HCT116 (cell line): ENCODE measurements around the gene SLC44A3. TPM values are rescaled to one million over a fixed set of nuclear protein-coding genes. Genes with fewer than 3 reads are reported as not detected.

ENCODE experiments used
- ATAC-seq: fragments of 200-7000 bp; cut with Tn5 transposase; 2 replicates; pipeline ENCODE4 v1.9.1; 2020; ENCODE audit warnings: mild to moderate bottlenecking, moderate library complexity
- BruUV-seq: library from RNA; stranded (reverse); fragments of 400-500 nt; replicated peaks from 2 replicates; lab custom pipeline; 2021; lab: Mats Ljungman, UMichigan
- CTCF ChIA-PET: fragments of 300-600 bp; sonication (Branson Sonifier 250); formaldehyde crosslinking; loops from one replicate; lab custom pipeline; 2021; ENCODE audit warnings: antibody characterized with exemption; lab: Charles Lee
- POLR2A ChIA-PET: fragments of 300-600, 350-600 bp; sonication (Branson Sonifier 250); formaldehyde crosslinking; loops from one replicate; lab custom pipeline; 2021; ENCODE audit warnings: antibody characterized with exemption; lab: Charles Lee
- RAD21 ChIA-PET, 2 experiments: fragments of 300-600 bp; sonication (Branson Sonifier 250); formaldehyde crosslinking; loops; one replicate each; lab custom pipeline; 2023; ENCODE audit warnings: low total read pairs in 2 of 2; ENCODE audit not compliant: uncharacterized antibody in 2 of 2, unreplicated experiment in 2 of 2, low non-redundant PET in 1 of 2; lab: Charles Lee
- DNase-seq: peaks from one replicate; pipeline ENCODE4 v3.0.0-alpha.2; 2010; ENCODE audit warnings: low read depth, low spot score
- H2AFZ ChIP-seq: fragments of 200-600 bp; shearing (Covaris generic), sonication (generic); 2 replicates; pipeline ENCODE4 v1.6.1; 2017; ENCODE audit warnings: low read depth, mixed run types, mixed read lengths, antibody characterized with exemption, low read length; ENCODE audit not compliant: poor library complexity, severe bottlenecking
- H3K27ac ChIP-seq: 2 replicates; pipeline ENCODE4 v1.5.1; 2012; ENCODE audit warnings: low read depth, low read length
- H3K27me3 ChIP-seq: fragments of 200-600 bp; sonication (generic); 2 replicates; pipeline ENCODE4 v1.6.1; 2016; ENCODE audit warnings: mixed run types, low read length, mixed read lengths; ENCODE audit not compliant: insufficient read depth
- H3K36me3 ChIP-seq, 2 experiments: fragments of 200-500 bp in 1 of 2; fragments of 200-600 bp in 1 of 2; sonication (Bioruptor generic) in 1 of 2; sonication (generic) in 1 of 2; 2 replicates each; pipeline versions ENCODE4 v1.5.1 to v1.6.1; 2014 to 2016; ENCODE audit warnings: low read length in 2 of 2, inconsistent platforms in 1 of 2, mixed read lengths in 1 of 2, mixed run types in 1 of 2; ENCODE audit not compliant: insufficient read depth in 2 of 2, control insufficient read depth in 1 of 2
- H3K4me1 ChIP-seq, 2 experiments: fragments of 200-600 bp in 1 of 2; sonication (generic) in 1 of 2; 2 replicates each; pipeline versions ENCODE4 v1.5.1 to v1.6.1; 2012 to 2017; ENCODE audit warnings: low read length in 2 of 2, inconsistent platforms in 1 of 2, mild to moderate bottlenecking in 1 of 2, mixed read lengths in 1 of 2, mixed run types in 1 of 2, moderate library complexity in 1 of 2; ENCODE audit not compliant: insufficient read depth in 2 of 2, control insufficient read depth in 1 of 2
- H3K4me2 ChIP-seq: fragments of 200-600 bp; sonication (generic); 2 replicates; pipeline ENCODE4 v1.6.1; 2017; ENCODE audit warnings: mixed run types, low read length, mixed read lengths
- H3K4me3 ChIP-seq, 2 experiments: fragments of 200-600 bp in 1 of 2; sonication (generic) in 1 of 2; replicated peaks in 1 of 2; 2 replicates each; pipeline ENCODE4 v1.5.1; 2011 to 2016; ENCODE audit warnings: low read length in 2 of 2, control low read depth in 1 of 2, low read depth in 1 of 2, mild to moderate bottlenecking in 1 of 2, mixed read lengths in 1 of 2, mixed run types in 1 of 2
- H3K79me2 ChIP-seq: fragments of 200-600 bp; sonication (generic); 2 replicates; pipeline ENCODE4 v1.6.1; 2017; ENCODE audit warnings: mild to moderate bottlenecking, mixed run types, low read length, moderate library complexity, mixed read lengths; ENCODE audit not compliant: insufficient read depth
- H3K9ac ChIP-seq: fragments of 200-600 bp; sonication (generic); 2 replicates; pipeline ENCODE4 v1.6.1; 2016; ENCODE audit warnings: low read length, mixed read lengths
- H3K9me2 ChIP-seq: fragments of 200-600 bp; sonication (generic), shearing (Covaris generic); 2 replicates; pipeline ENCODE4 v1.6.1; 2017; ENCODE audit warnings: mixed run types, mild to moderate bottlenecking, moderate library complexity; ENCODE audit not compliant: insufficient read depth
- H3K9me3 ChIP-seq, 2 experiments: fragments of 200-500 bp in 1 of 2; fragments of 200-600 bp in 1 of 2; sonication (Bioruptor generic) in 1 of 2; sonication (generic) in 1 of 2; 2 replicates each; pipeline ENCODE4 v1.6.1; 2014 to 2017; ENCODE audit warnings: low read length in 2 of 2, mixed read lengths in 2 of 2, inconsistent platforms in 1 of 2, low read depth in 1 of 2, mild to moderate bottlenecking in 1 of 2, mixed run types in 1 of 2, moderate library complexity in 1 of 2; ENCODE audit not compliant: control insufficient read depth in 1 of 2, insufficient read depth in 1 of 2
- H4K20me1 ChIP-seq: fragments of 200-600 bp; sonication (generic), shearing (Covaris generic); 2 replicates; pipeline ENCODE4 v1.6.1; 2017; ENCODE audit warnings: mixed run types, mild to moderate bottlenecking, moderate library complexity; ENCODE audit not compliant: insufficient read depth
- CEBPB ChIP-seq: IDR thresholded peaks from 2 replicates; pipeline ENCODE4 v1.6.1; 2012; ENCODE audit warnings: low read depth
- EZH2phosphoT487 ChIP-seq: fragments of 200-600 bp; IDR thresholded peaks from 2 replicates; pipeline ENCODE4 v1.6.1; 2018; ENCODE audit warnings: antibody characterized with exemption, borderline replicate concordance
- FOSL1 ChIP-seq: IDR thresholded peaks from 2 replicates; pipeline ENCODE4 v1.6.1; 2012; ENCODE audit warnings: low read depth
- POLR2A ChIP-seq: IDR thresholded peaks from 2 replicates; pipeline ENCODE4 v1.7.0; 2011; ENCODE audit warnings: borderline replicate concordance; ENCODE audit not compliant: insufficient read depth, insufficient read length; ENCODE audit errors: extremely low read depth
- POLR2AphosphoS5 ChIP-seq: IDR thresholded peaks from 2 replicates; pipeline ENCODE4 v1.6.1; 2011; ENCODE audit warnings: mild to moderate bottlenecking, low read depth, low read length, moderate library complexity
- SIN3A ChIP-seq: IDR thresholded peaks from 2 replicates; pipeline ENCODE4 v1.6.1; 2012; ENCODE audit warnings: low read depth
- ZNF274 ChIP-seq: fragments of 200-500 bp; sonication (Bioruptor generic); IDR thresholded peaks from 2 replicates; pipeline ENCODE4 v1.6.1; 2014; ENCODE audit warnings: mild to moderate bottlenecking, low read depth, low read length, inconsistent platforms
- intact Hi-C: fragments of 100-400 bp; cut with micrococcal nuclease; formaldehyde crosslinking; loops from 2 replicates; pipeline ENCODE4 v1.10.0; 2022
- total RNA-seq: library from RNA; stranded (reverse); gene quantifications from one replicate; pipeline ENCODE4 v1.2.1, GENCODE V29; 2021; ENCODE audit not compliant: unreplicated experiment
- TF ChIP-seq, protein P1 (sequence below): IDR thresholded peaks from 2 replicates; pipeline ENCODE4 v1.6.1; 2012

The SLC44A3 gene
- total RNA-seq, 1 experiment from 2014 or later = 9.6 TPM

GRCh38 chr1:94884106-94884505, 63.9 kb downstream of the SLC44A3 start:
- 0 out of 4 replicates have a peak, but pooled peaks cover 0 to 3% of the 10 kb centered on the region in 2 experiments for H3K4me1 ChIP-seq
- no TSS peak for BruUV-seq
- H3K36me3 ChIP-seq = no peaks in the 10 kb centered on the region
- ATAC-seq (no peak), DNase-seq (no peak)
- H4K20me1 ChIP-seq = no peaks in the 10 kb centered on the region
- no peaks in the 10 kb centered on the region for H3K79me2 ChIP-seq
- H3K9me2 ChIP-seq = no peaks in the 10 kb centered on the region
- RAD21 ChIA-PET = no interaction called here
- CTCF ChIA-PET = no interaction called here
- H3K27ac ChIP-seq = no peak overlapping the region
- H3K4me3 ChIP-seq = no peak overlapping the region
- H3K27me3 ChIP-seq = no peaks in the 10 kb centered on the region
- POLR2A ChIA-PET = no interaction called here
- no peak overlapping the region for H3K9ac ChIP-seq
- no peak overlapping the region for H3K4me2 ChIP-seq
- TF ChIP-seq FOSL1 = no peak
- no peak for TF ChIP-seq ZNF274
- TF ChIP-seq, all 23 proteins: peak for 0
- Histone ChIP-seq H3K9me3 (no peaks in the 10 kb centered on the region), H2AFZ (no peak overlapping the region)
- intact Hi-C loops = no loop called here

DNA sequence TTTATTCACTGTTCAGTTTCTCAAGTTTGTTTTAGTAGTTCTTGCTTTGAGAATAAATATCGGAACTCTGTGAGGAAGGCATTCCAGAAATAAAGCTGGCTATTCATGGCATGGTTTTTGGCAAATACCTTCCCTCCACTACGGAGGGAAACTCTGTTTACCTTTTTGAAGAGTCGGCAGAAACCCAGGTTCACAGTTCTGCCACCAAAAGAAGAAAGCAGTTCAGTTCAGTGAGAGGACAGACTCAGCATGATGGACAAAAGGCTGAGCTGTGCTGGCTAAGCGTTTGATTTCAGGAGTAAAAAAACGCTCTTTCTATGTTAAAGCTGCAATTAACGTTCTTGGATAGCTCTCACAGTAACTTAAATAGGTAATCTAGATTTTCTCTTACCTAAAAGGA, 64.3 kb downstream of the SLC44A3 start:
- H2AFZ ChIP-seq = no peak overlapping the region
- no TSS peak for BruUV-seq
- no peak overlapping the region for H3K27ac ChIP-seq
- no peak overlapping the region for H3K9ac ChIP-seq
- H3K79me2 ChIP-seq = no peaks in the 10 kb centered on the region
- 0 out of 4 replicates have a peak, but pooled peaks cover 0 to 3% of the 10 kb centered on the region in 2 experiments for H3K4me1 ChIP-seq
- TF ChIP-seq POLR2A = no peak
- no peak for TF ChIP-seq SIN3A
- TF ChIP-seq POLR2AphosphoS5 = no peak
- TF ChIP-seq CEBPB = no peak
- TF ChIP-seq, protein P1, sequence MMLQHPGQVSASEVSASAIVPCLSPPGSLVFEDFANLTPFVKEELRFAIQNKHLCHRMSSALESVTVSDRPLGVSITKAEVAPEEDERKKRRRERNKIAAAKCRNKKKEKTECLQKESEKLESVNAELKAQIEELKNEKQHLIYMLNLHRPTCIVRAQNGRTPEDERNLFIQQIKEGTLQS = no peak
- no peak for TF ChIP-seq ZNF274
- no peak for TF ChIP-seq EZH2phosphoT487
- TF ChIP-seq, all 23 proteins: peak for 0
- H3K36me3 ChIP-seq = no peaks in the 10 kb centered on the region
- intact Hi-C loops = no loop called here
- no peak for DNase-seq
- CTCF ChIA-PET = no interaction called here
- ATAC-seq = no peak
- no peaks in the 10 kb centered on the region for H3K9me3 ChIP-seq
- RAD21 ChIA-PET = no interaction called here
- no peak overlapping the region for H3K4me3 ChIP-seq
- no peaks in the 10 kb centered on the region for H3K27me3 ChIP-seq
- POLR2A ChIA-PET = no interaction called here
- no peaks in the 10 kb centered on the region for H4K20me1 ChIP-seq
- H3K9me2 ChIP-seq = no peaks in the 10 kb centered on the region
- no peak overlapping the region for H3K4me2 ChIP-seq
